K562 (cell line): Measurements from ENCODE around the gene ADRA2A. TPM values are rescaled to one million over a fixed set of nuclear protein-coding genes. Genes with fewer than 3 reads are reported as not detected.

ENCODE experiments used
- CBX8 ChIP-seq: fragments of 200-600 bp; sonication (generic); IDR thresholded peaks from 2 replicates; pipeline ENCODE4 v1.6.1; 2012; ENCODE audit warnings: borderline replicate concordance, mixed run types, low read depth, mild to moderate bottlenecking, moderate library complexity, mixed read lengths, low read length, control low read depth, inconsistent platforms; ENCODE audit not compliant: poor library complexity, severe bottlenecking; ENCODE audit errors: extremely low read depth
- CXXC5 ChIP-seq: fragments of 250-450 bp; sonication (Bioruptor Pico); IDR thresholded peaks from 2 replicates; pipeline ENCODE4 v1.8.0; 2022; ENCODE audit warnings: inconsistent platforms, mild to moderate bottlenecking, moderate library complexity
- E2F3 ChIP-seq: fragments of 250-450 bp; sonication (Bioruptor Pico); IDR thresholded peaks from 2 replicates; pipeline ENCODE4 v1.4.0; 2020; ENCODE audit warnings: mild to moderate bottlenecking
- E2F8 ChIP-seq: fragments of 450-650 bp; IDR thresholded peaks from 2 replicates; pipeline ENCODE4 v1.7.1; 2018; ENCODE audit warnings: mild to moderate bottlenecking, low read depth; ENCODE audit not compliant: partially characterized antibody
- ID3 ChIP-seq, 2 experiments: fragments of 250-450 bp in 1 of 2; fragments of 450-650 bp in 1 of 2; sonication (Bioruptor Pico) in 1 of 2; IDR thresholded peaks; 2 replicates each; pipeline versions ENCODE4 v1.6.1 to v1.8.0; 2016 to 2021; ENCODE audit warnings: mild to moderate bottlenecking in 2 of 2, moderate library complexity in 2 of 2, missing compliant biosample characterization in 1 of 2, missing genetic modification characterization in 1 of 2
- MITF ChIP-seq: IDR thresholded peaks from 2 replicates; pipeline ENCODE4 v1.6.1; 2014; ENCODE audit warnings: antibody characterized with exemption
- NEUROD1 ChIP-seq: fragments of 150-350 bp; IDR thresholded peaks from 2 replicates; pipeline ENCODE4 v1.6.1; 2014; ENCODE audit warnings: borderline replicate concordance, low read length, low read depth; ENCODE audit not compliant: partially characterized antibody
- polyA plus RNA-seq, 8 experiments: library from polyadenylated mRNA; depleted of rRNA in 4 of 8; stranded (reverse) in 5 of 8; unstranded in 3 of 8; fragments of >200 nt; fragmentation: Nextera tagmentation in 2 of 8; fragmentation: Illumina TruSeq in 1 of 8; extraction: Ambion mirVana in 2 of 8; extraction: Trizol in 1 of 8; gene quantifications; 2 replicates each; pipeline versions ENCODE4 v1.2.1 to v1.2.3, GENCODE V29; 2011 to 2014; ENCODE audit warnings: inconsistent platforms in 1 of 8, missing spikeins in 1 of 8
- total RNA-seq, 7 experiments: library from RNA; depleted of rRNA in 6 of 7; stranded (reverse); fragments of >200 nt in 6 of 7; fragmentation: Illumina TruSeq in 2 of 7; extraction: Trizol in 2 of 7; gene quantifications; 2 replicates each; pipeline versions ENCODE4 v1.2.1 to v1.2.3, GENCODE V29; 2011 to 2021; ENCODE audit warnings: low replicate concordance in 1 of 7

Gene ADRA2A
- total and polyA plus RNA-seq, 9 of the 15 experiments (the other 6 are each of a cell fraction or from before 2014, with no cell fraction given): not detected

GRCh38 chr10:111077785-111078504 lies 1.1 kb downstream of the ADRA2A start (continued):
- TF ChIP-seq E2F3 (CRISPR knock-in tag): no peak
- TF ChIP-seq E2F8: no peak
- no peak for TF ChIP-seq ID3 (CRISPR knock-in tag; IDR thresholded peaks at IDR 0.05)
- no peak for TF ChIP-seq ID3 (tag; IDR thresholded peaks at IDR 0.05)
- no peak for TF ChIP-seq MITF
- TF ChIP-seq CBX8: no peak
- TF ChIP-seq CXXC5 (CRISPR knock-in tag): no peak
- TF ChIP-seq NEUROD1: no peak
